IMR-90 (cell line): Measurements from ENCODE around the gene TDRD3.

Experiments
- BHLHE40 ChIP-seq: fragments of 150-350 bp; IDR thresholded peaks from 2 replicates; pipeline ENCODE4 v1.6.1; 2016; ENCODE audit warnings: mild to moderate bottlenecking, low read depth, low read length
- CEBPB ChIP-seq: IDR thresholded peaks from 2 replicates; pipeline ENCODE4 v1.6.1; 2012; ENCODE audit warnings: low read depth, low read length, improper control_type of control experiment
- CTCF ChIP-seq: conservative IDR thresholded peaks from 2 replicates; pipeline ENCODE4 v1.5.1; 2012; ENCODE audit warnings: mild to moderate bottlenecking, low read depth, low read length, improper control_type of control experiment
- MAFK ChIP-seq: IDR thresholded peaks from 2 replicates; pipeline ENCODE4 v1.6.1; 2012; ENCODE audit warnings: low read depth, low read length, improper control_type of control experiment
- MAZ ChIP-seq: IDR thresholded peaks from 2 replicates; pipeline ENCODE4 v1.6.1; 2012; ENCODE audit warnings: low read depth, mild to moderate bottlenecking, low read length, improper control_type of control experiment, moderate library complexity, borderline replicate concordance
- MXI1 ChIP-seq: IDR thresholded peaks from 2 replicates; pipeline ENCODE4 v1.6.1; 2012; ENCODE audit warnings: low read depth, mild to moderate bottlenecking, low read length, moderate library complexity, borderline replicate concordance
- NFE2L2 ChIP-seq: fragments of 150-350 bp; IDR thresholded peaks from 2 replicates; pipeline ENCODE4 v1.6.1; 2016; ENCODE audit warnings: low read depth, mild to moderate bottlenecking, low read length
- POLR2A ChIP-seq: IDR thresholded peaks from 2 replicates; pipeline ENCODE4 v1.6.1; 2012; ENCODE audit warnings: mild to moderate bottlenecking, low read depth, low read length
- RAD21 ChIP-seq: IDR thresholded peaks from 2 replicates; pipeline ENCODE4 v1.6.1; 2012; ENCODE audit warnings: low read length, improper control_type of control experiment
- RCOR1 ChIP-seq: IDR thresholded peaks from 2 replicates; pipeline ENCODE4 v1.6.1; 2012; ENCODE audit warnings: mild to moderate bottlenecking, low read length, improper control_type of control experiment; ENCODE audit not compliant: insufficient replicate concordance
- RFX5 ChIP-seq: IDR thresholded peaks from 2 replicates; pipeline ENCODE4 v1.8.0; 2012; ENCODE audit warnings: low read depth, mild to moderate bottlenecking, low read length, moderate library complexity
- USF2 ChIP-seq: fragments of 150-350 bp; IDR thresholded peaks from 2 replicates; pipeline ENCODE4 v1.6.1; 2017; ENCODE audit warnings: mild to moderate bottlenecking, antibody characterized with exemption, low read length, low read depth

- no peak for TF ChIP-seq CTCF
- no peak for TF ChIP-seq RAD21
- no peak for TF ChIP-seq POLR2A
- no peak for TF ChIP-seq MAZ
- TF ChIP-seq NFE2L2: no peak
- no peak for TF ChIP-seq RCOR1
- no peak for TF ChIP-seq MAFK
- no peak for TF ChIP-seq CEBPB
- TF ChIP-seq MXI1: no peak
- TF ChIP-seq RFX5: no peak
- TF ChIP-seq USF2: no peak
- no peak for TF ChIP-seq BHLHE40
Observed at GRCh38 chr13:60392131-60392530, 4.9 kb upstream of the TDRD3 start.
